NCI-H128 (cell line): Measurements from ENCODE around the gene ADH1C.
"Not testable (repeated sequence)": the region's sequence is repeated elsewhere in the genome, so short reads cannot be mapped to it uniquely, and the experiment has no call there.

Experiments used
- DNase-seq: peaks from one replicate; lab custom pipeline; 2025; ENCODE audit not compliant: unreplicated experiment; lab: John Stamatoyannopoulos, UW

The ADH1C gene

GRCh38 chr4:99352602-99353537 lies at the start of gene ADH1C:
TSS of gene ADH1C (minus strand) at chr4:99352746. CDS start at chr4:99352675, 71 bp downstream.
- DNase-seq, result no peak

- no peak for DNase-seq
These were observed 48.3 kb upstream of the ADH1C start for GRCh38 chr4:99400831-99401230.

- no peak for DNase-seq
These were observed 46.5 kb upstream of the ADH1C start for GRCh38 chr4:99399017-99399416.

GRCh38 chr4:99395595-99396364 lies 43.2 kb upstream of the ADH1C start:
- no peak for DNase-seq

- DNase-seq, result no peak
These were observed 42.4 kb upstream of the ADH1C start for GRCh38 chr4:99394896-99395295.

GRCh38 chr4:99390055-99390454 lies 37.5 kb upstream of the ADH1C start:
- no peak for DNase-seq

- DNase-seq, result no peak
These were observed 37.1 kb upstream of the ADH1C start for GRCh38 chr4:99389606-99390005.

- no peak for DNase-seq
These were observed 31.4 kb upstream of the ADH1C start for GRCh38 chr4:99383833-99384392.

- DNase-seq, result no peak
These were observed 30.9 kb upstream of the ADH1C start for GRCh38 chr4:99383399-99383798.

GRCh38 chr4:99382745-99383360 lies 30.3 kb upstream of the ADH1C start:
- no peak for DNase-seq

GRCh38 chr4:99381588-99382175 lies 29.1 kb upstream of the ADH1C start:
- DNase-seq, result no peak

- DNase-seq, result no peak
These were observed 27.0 kb upstream of the ADH1C start for GRCh38 chr4:99379571-99379970.

GRCh38 chr4:99378876-99379275 lies 26.3 kb upstream of the ADH1C start:
- no peak for DNase-seq

GRCh38 chr4:99377341-99377740 lies 24.8 kb upstream of the ADH1C start:
- DNase-seq, result not testable (repeated sequence)

GRCh38 chr4:99372464-99372863 lies 19.9 kb upstream of the ADH1C start:
- DNase-seq, result not testable (repeated sequence)

GRCh38 chr4:99367817-99368216 lies 15.3 kb upstream of the ADH1C start:
- DNase-seq, result not testable (repeated sequence)

- no peak for DNase-seq
These were observed 13.9 kb upstream of the ADH1C start for GRCh38 chr4:99366491-99366890.

- DNase-seq, result no peak
These were observed 10.2 kb upstream of the ADH1C start for GRCh38 chr4:99362768-99363167.

- DNase-seq, result no peak
These were observed 9.3 kb upstream of the ADH1C start for GRCh38 chr4:99361899-99362275.

GRCh38 chr4:99361268-99361898 lies 8.8 kb upstream of the ADH1C start:
- no peak for DNase-seq
